ENCODE data around the gene SOST.

The SOST gene

GRCh38 chr17:43707184-43707583 is 51.4 kb downstream of the SOST start:
- ATAC-seq (no peak), DNase-seq (no peak)

- ATAC-seq (no peak), DNase-seq (no peak)
These were observed 52.4 kb downstream of the SOST start for GRCh38 chr17:43706235-43706634.

Data from stimulated activated naive CD8-positive, alpha-beta T cell treated with anti-CD3 and anti-CD28 coated beads, Interleukin-15, Interleukin-2, amounts not matched to agents 100 U/mL and 50 U/mL, for 24 hours (primary cell).